ENCODE measurements around the gene AIP. TPM values are rescaled to one million over a fixed set of nuclear protein-coding genes. Genes with fewer than 3 reads are reported as not detected.
A peak's percentile ranks its signal among the peaks of the same experiment; 100 is the strongest.
"Not testable (repeated sequence)": the region's sequence is repeated elsewhere in the genome, so short reads cannot be mapped to it uniquely, and the experiment has no call there.

The AIP gene
- total RNA-seq, 1 donor from 2014 or later, result 39.5 TPM

DNA sequence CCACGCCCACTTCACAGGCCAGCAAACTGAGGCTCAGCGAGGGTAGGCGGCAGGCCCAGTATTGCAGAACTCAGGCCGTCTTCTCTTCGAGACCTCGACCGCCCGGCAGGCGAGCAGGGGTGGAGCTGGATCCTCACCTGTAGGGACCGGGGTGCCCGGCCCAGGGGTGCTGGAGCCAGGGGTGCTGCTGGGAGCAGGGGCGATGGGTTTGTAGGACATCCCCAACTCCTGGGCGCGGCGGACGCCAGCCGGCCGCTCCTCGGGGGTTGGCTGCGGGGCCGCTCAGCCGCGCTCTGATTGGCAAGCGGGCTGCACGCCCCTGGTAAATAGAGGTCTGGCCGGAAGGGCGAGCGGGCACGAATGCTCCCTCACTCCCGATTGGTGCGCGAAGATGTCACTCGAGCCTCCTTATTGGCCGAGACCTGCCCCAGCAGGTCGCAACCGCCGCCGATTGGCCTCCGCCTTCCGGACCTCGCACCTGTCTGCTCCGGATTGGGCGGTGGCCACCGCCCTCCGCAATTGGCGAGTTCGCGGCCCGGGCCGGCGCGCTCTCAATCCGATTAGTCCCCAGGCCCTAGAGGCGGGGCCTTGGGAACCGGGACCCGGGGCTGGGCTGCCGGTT lies 25.1 kb downstream of the AIP start, which contains the start of gene CDK2AP2:
CDK2AP2 (minus strand) TSS at position 299 of the 622 bp plus-strand sequence; CDS start at position 219, 80 bp downstream.
- TF ChIP-seq, protein P1, sequence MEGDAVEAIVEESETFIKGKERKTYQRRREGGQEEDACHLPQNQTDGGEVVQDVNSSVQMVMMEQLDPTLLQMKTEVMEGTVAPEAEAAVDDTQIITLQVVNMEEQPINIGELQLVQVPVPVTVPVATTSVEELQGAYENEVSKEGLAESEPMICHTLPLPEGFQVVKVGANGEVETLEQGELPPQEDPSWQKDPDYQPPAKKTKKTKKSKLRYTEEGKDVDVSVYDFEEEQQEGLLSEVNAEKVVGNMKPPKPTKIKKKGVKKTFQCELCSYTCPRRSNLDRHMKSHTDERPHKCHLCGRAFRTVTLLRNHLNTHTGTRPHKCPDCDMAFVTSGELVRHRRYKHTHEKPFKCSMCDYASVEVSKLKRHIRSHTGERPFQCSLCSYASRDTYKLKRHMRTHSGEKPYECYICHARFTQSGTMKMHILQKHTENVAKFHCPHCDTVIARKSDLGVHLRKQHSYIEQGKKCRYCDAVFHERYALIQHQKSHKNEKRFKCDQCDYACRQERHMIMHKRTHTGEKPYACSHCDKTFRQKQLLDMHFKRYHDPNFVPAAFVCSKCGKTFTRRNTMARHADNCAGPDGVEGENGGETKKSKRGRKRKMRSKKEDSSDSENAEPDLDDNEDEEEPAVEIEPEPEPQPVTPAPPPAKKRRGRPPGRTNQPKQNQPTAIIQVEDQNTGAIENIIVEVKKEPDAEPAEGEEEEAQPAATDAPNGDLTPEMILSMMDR (IDR thresholded peaks at IDR 0.05; ENCODE audit: unreplicated experiment), result no peak
- peak within 1 kb of the TSS; percentile 95 for H3K27ac Mint-ChIP-seq
- peaks cover 23% of the 10 kb centered on the region for H3K4me1 Mint-ChIP-seq (ENCODE audit: low read depth)
- H3K9me3 Mint-ChIP-seq (ENCODE audit: low read depth), result no peaks in the 10 kb centered on the region
- peaks cover 2% of the 10 kb centered on the region for H3K36me3 Mint-ChIP-seq (ENCODE audit: insufficient read depth)
- DNase-seq (ENCODE audit: low spot score, unreplicated experiment), result peak; percentile 97
- peaks cover 21% of the 10 kb centered on the region for H3K27me3 Mint-ChIP-seq
- peak within 1 kb of the TSS; percentile 81 for H3K4me3 Mint-ChIP-seq (ENCODE audit: low read depth)

DNA sequence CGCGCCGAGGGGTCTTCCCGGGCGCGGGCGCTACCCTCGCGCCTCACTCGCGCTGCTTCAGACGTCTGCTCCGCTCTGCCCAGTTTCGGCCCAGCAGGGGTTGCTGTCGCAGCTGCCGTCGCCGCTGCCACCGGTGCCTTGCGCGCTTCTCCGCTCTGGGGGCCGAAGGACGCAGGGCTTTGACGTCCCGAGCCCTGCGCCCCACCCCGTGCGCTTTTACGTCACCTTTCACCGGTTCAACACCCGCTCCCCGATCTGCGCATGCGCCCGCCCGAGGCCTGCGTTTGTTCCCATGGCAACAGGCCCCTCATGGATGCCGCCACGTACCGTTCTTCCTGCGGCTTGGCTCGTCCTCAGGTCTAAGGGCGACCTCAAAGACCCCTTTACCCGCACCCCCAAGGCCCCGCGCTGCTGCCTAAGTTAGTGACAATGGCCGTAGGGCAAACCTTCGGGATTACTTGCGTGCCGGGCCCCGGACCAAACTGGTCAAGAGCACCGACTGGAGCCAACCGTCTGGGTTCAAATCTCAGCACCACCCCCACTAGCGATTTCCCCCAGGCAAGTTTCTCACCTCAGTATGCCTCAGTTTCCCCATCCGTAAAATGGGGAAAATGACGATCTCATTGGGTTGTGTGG lies 25.8 kb downstream of the AIP start:
- Mint-ChIP-seq H3K9me3 (ENCODE audit: low read depth) (no peaks in the 10 kb centered on the region), H3K27me3 (peaks cover 23% of the 10 kb centered on the region), H3K27ac (peak overlapping the region; percentile 95), H3K4me3 (ENCODE audit: low read depth) (peak overlapping the region; percentile 81), H3K4me1 (ENCODE audit: low read depth) (peaks cover 20% of the 10 kb centered on the region), H3K36me3 (ENCODE audit: insufficient read depth) (peaks cover 1% of the 10 kb centered on the region)
- peak; percentile 97 for DNase-seq (ENCODE audit: low spot score, unreplicated experiment)
- TF ChIP-seq, protein P1 (IDR thresholded peaks at IDR 0.05; ENCODE audit: unreplicated experiment), result no peak

DNA sequence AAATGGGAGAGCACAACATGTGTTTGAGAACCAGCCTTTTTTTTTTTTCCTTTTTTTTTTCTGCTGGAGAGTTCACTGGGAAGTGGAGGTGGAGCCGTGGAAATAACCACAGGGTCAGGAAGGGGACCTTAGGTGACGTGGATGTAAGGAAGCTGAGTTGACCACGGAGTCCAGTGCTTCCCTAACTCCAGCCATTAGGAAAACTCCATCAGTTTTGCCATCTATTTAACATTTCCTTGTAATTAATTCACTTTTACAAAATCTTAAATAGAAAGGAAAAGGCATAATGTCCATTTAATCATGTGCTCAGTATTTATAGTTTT lies 27.2 kb downstream of the AIP start:
- Mint-ChIP-seq H3K4me1 (ENCODE audit: low read depth) (peaks cover 16% of the 10 kb centered on the region), H3K27ac (no peak overlapping the region), H3K9me3 (ENCODE audit: low read depth) (no peaks in the 10 kb centered on the region), H3K4me3 (ENCODE audit: low read depth) (peak overlapping the region; percentile 5), H3K36me3 (ENCODE audit: insufficient read depth) (peaks cover 1% of the 10 kb centered on the region), H3K27me3 (peaks cover 31% of the 10 kb centered on the region)
- DNase-seq (ENCODE audit: low spot score, unreplicated experiment), result no peak
- TF ChIP-seq, protein P1 (IDR thresholded peaks at IDR 0.05; ENCODE audit: unreplicated experiment), result no peak

DNA sequence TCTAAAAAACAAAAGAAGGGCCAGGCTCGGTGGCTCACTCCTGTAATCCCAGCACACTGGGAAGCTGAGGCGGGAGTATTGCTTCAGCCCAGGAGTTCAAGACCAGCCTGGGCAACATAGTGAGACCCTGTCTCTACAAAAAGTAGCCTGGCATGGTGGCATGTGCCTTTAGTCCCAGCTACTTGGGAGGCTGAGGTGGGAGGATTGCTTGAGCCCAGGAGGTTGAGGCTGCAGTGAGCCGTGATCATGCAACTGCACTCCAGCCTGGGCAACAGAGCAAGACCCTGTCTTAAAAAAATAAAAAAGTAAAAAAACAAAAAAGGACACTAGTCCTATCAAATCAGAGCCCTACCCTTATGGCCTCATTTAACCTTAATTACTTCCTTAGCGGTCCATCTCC lies 28.7 kb downstream of the AIP start:
- Mint-ChIP-seq H3K27me3 (peaks cover 31% of the 10 kb centered on the region), H3K4me1 (ENCODE audit: low read depth) (peaks cover 11% of the 10 kb centered on the region)
- DNase-seq (ENCODE audit: low spot score, unreplicated experiment); H3K36me3 Mint-ChIP-seq (ENCODE audit: insufficient read depth); H3K4me3 Mint-ChIP-seq (ENCODE audit: low read depth); H3K9me3 Mint-ChIP-seq (ENCODE audit: low read depth); H3K27ac Mint-ChIP-seq: not testable (repeated sequence)

DNA sequence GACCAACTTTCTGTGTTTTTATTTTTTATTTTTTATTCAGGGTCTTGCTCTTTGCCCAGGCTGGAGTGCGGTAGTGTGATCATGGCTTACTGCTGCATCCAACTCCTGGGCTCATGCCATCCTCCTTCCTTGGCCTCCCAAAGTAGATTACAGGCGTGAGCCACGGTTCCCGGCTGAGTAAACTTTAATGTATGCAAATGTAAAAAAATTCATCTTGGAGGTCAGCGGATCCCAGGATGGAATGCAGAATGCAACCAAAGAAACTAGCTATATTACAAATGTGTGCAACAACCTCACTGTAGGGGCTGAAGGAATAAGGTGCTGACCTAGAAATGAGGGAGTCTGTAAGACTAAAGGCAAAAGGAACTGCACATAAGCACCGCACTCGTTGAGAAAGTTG lies 31.3 kb downstream of the AIP start:
- H3K27ac Mint-ChIP-seq, result no peak overlapping the region
- no peaks in the 10 kb centered on the region for H3K9me3 Mint-ChIP-seq (ENCODE audit: low read depth)
- peaks cover 35% of the 10 kb centered on the region for H3K27me3 Mint-ChIP-seq
- no peak for DNase-seq (ENCODE audit: low spot score, unreplicated experiment)
- peaks cover 1% of the 10 kb centered on the region for H3K4me1 Mint-ChIP-seq (ENCODE audit: low read depth)
- no peak overlapping the region for H3K4me3 Mint-ChIP-seq (ENCODE audit: low read depth)
- H3K36me3 Mint-ChIP-seq (ENCODE audit: insufficient read depth), result no peaks in the 10 kb centered on the region
- TF ChIP-seq, protein P1 (IDR thresholded peaks at IDR 0.05; ENCODE audit: unreplicated experiment), result no peak

DNA sequence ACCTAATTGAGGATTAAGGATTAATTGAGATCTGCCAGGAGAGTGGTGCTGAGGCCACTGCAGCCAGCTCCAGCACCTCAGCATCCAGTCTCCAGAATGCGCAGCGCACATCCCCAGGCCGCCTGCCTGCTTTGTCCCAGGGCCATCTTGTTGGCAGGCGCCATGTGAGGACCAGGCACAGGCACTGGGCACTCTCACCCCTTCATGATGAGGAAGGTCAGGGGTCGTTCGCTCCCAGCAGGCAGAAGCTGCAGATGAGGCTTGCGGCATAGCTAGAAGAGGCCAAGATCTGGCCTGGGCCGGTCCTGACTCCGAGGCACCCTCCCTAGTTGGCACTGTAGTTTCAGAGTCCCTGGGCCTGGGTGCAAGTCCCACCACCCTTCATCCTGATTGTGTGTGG lies 34.0 kb downstream of the AIP start:
- no peak overlapping the region for H3K27ac Mint-ChIP-seq
- no peaks in the 10 kb centered on the region for H3K36me3 Mint-ChIP-seq (ENCODE audit: insufficient read depth)
- DNase-seq (ENCODE audit: low spot score, unreplicated experiment), result no peak
- H3K27me3 Mint-ChIP-seq, result peaks cover 21% of the 10 kb centered on the region
- TF ChIP-seq, protein P1 (IDR thresholded peaks at IDR 0.05; ENCODE audit: unreplicated experiment), result no peak
- no peak overlapping the region for H3K4me3 Mint-ChIP-seq (ENCODE audit: low read depth)
- H3K9me3 Mint-ChIP-seq (ENCODE audit: low read depth), result no peaks in the 10 kb centered on the region
- H3K4me1 Mint-ChIP-seq (ENCODE audit: low read depth), result no peaks in the 10 kb centered on the region

Measured in progenitor cell of endocrine pancreas (in vitro differentiated cells).